ENCODE data around the gene USP32. TPM values are rescaled to one million over a fixed set of nuclear protein-coding genes. Genes with fewer than 3 reads are reported as not detected.

The USP32 gene
- total RNA-seq, 4 donors from 2014 or later = 29.1 to 74.1 (median 42.5) TPM

- no peaks in the 10 kb centered on the region for H3K36me3 ChIP-seq
- H3K9me3 ChIP-seq = no peaks in the 10 kb centered on the region
- no peak overlapping the region for H3K27ac ChIP-seq
- TF ChIP-seq, protein P1, sequence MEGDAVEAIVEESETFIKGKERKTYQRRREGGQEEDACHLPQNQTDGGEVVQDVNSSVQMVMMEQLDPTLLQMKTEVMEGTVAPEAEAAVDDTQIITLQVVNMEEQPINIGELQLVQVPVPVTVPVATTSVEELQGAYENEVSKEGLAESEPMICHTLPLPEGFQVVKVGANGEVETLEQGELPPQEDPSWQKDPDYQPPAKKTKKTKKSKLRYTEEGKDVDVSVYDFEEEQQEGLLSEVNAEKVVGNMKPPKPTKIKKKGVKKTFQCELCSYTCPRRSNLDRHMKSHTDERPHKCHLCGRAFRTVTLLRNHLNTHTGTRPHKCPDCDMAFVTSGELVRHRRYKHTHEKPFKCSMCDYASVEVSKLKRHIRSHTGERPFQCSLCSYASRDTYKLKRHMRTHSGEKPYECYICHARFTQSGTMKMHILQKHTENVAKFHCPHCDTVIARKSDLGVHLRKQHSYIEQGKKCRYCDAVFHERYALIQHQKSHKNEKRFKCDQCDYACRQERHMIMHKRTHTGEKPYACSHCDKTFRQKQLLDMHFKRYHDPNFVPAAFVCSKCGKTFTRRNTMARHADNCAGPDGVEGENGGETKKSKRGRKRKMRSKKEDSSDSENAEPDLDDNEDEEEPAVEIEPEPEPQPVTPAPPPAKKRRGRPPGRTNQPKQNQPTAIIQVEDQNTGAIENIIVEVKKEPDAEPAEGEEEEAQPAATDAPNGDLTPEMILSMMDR (IDR thresholded peaks at IDR 0.05) = no peak
- no peak for TF ChIP-seq POLR2A (IDR thresholded peaks at IDR 0.05)
- no peak overlapping the region for H3K4me3 ChIP-seq
- H3K4me1 ChIP-seq = peaks cover 5 to 28% (median 7%) of the 10 kb centered on the region in 3 donors
- 29% methylated on average over 1 of the region's 2 CpGs; no CpG with 5 or more reads in 1 of the 2 donors for WGBS, 2 donors
- DNase-seq = no peak
- peaks cover 19 to 99% (median 21%) of the 10 kb centered on the region in 4 donors for H3K27me3 ChIP-seq
- intact Hi-C loops (cut with DNase I) = no loop called here
Measured at GRCh38 chr17:60148373-60148772, 243.6 kb downstream of the USP32 start.

DNA sequence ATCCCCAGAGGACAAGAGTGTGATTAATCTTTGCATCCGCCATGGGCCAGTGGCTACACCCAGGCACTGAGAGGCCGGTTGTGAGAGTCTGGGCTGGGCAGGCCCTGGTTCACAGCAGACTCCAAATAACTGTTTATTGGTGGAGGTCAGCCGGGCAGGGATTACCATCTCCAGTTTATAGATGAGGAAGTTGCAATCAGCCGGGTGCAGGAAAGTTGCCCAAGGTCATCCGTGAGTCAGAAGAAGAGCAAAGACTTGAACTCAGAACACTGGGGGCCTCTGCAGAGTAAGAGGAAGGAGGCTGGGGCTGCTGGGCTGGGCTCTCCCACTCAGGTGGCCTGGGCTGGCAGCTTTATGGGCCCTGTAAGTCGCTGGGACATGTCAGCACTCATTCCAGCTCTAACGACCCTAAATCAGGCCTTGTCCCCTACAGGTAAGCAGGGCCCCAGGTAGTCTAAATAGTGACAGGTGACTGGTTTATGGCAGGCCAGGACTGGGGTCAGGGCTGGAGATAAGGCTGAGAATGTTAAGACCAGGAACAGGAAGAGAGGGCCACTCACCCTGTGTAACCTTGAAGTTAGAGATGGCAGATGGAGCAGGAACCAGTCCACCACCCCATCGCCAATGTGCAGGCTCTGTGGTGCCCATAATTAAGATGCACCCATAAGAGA lies 244.2 kb downstream of the USP32 start:
- Histone ChIP-seq H3K36me3 (no peaks in the 10 kb centered on the region), H3K9me3 (no peaks in the 10 kb centered on the region), H3K27ac (no peak overlapping the region), H3K27me3 (peaks cover 19 to 99% (median 21%) of the 10 kb centered on the region in 4 donors), H3K4me3 (no peak overlapping the region), H3K4me1 (peaks cover 5 to 35% (median 14%) of the 10 kb centered on the region in 3 donors)
- 58 to 71% methylated on average over 4 to 6 of the region's 8 CpGs for WGBS, 2 donors
- no peak for DNase-seq
- TF ChIP-seq POLR2A (IDR thresholded peaks at IDR 0.05) = no peak
- TF ChIP-seq, protein P1 (IDR thresholded peaks at IDR 0.05) = no peak
- intact Hi-C loops (cut with DNase I) = no loop called here

- H3K4me3 ChIP-seq = no peak overlapping the region
- no peaks in the 10 kb centered on the region for H3K9me3 ChIP-seq
- H3K4me1 ChIP-seq = peaks cover 12 to 49% (median 26%) of the 10 kb centered on the region in 3 donors
- no peak for TF ChIP-seq POLR2A (IDR thresholded peaks at IDR 0.05)
- TF ChIP-seq, protein P1 (IDR thresholded peaks at IDR 0.05) = no peak
- no peaks in the 10 kb centered on the region for H3K36me3 ChIP-seq
- H3K27me3 ChIP-seq = peaks cover 15 to 98% (median 22%) of the 10 kb centered on the region in 4 donors
- no peak for DNase-seq
- 71 to 73% methylated on average over 2 of the region's 2 CpGs for WGBS, 2 donors
- H3K27ac ChIP-seq = no peak overlapping the region
- intact Hi-C loops (cut with DNase I) = no loop called here
Measured at GRCh38 chr17:60146206-60146605, 245.7 kb downstream of the USP32 start.

DNA sequence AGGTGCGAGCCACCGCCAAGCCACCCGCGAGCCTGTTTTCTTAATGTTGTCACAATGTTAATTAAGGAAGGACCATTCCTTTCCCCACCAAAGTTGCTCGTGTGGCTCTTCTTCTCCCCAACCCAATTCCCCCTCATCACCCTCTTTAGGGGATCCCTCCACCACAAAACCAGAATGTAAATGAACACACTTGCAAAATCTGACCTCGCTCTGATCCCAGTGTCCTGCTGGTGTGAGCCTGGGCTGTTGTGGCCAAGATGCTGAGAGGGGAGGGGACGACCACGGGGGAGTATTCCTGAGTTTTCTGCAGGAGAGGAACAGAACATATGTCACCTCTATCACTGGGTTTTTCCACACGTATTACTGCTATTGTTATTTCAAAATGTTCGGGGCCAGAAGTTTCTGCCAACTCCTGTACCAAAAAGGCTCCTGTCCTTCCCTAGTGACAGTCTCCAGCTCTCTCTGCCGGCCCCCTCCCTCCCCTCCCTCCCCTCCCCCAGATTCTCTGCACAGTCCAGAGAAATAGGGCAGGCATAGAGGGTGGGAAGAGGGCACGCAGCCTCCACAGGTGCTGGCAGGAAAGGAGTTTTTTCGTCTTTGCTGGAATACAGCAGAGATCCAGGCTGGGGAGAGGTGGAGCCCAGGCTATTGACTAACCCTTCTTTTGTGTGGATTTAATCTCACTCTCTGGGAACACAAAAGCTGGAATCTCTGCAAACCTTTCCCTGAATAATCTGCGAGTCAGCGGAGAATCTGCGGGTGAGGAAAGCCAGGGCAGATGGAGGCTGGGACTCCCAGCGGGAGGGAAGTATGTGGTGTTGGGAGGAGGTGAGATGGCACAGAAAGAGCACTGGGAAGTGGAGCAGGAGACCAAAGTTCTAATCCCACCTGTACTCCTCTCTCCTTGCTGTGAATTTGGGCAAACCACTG lies 246.7 kb downstream of the USP32 start:
- intact Hi-C loops (cut with DNase I) = no loop called here
- peaks cover 22 to 98% (median 27%) of the 10 kb centered on the region in 4 donors for H3K27me3 ChIP-seq
- H3K4me3 ChIP-seq = no peak overlapping the region
- H3K9me3 ChIP-seq = no peaks in the 10 kb centered on the region
- H3K36me3 ChIP-seq = no peaks in the 10 kb centered on the region
- WGBS, 2 donors = 24 to 38% methylated on average over 12 to 15 of the region's 17 CpGs
- H3K4me1 ChIP-seq = peaks cover 15 to 47% (median 29%) of the 10 kb centered on the region in 3 donors
- DNase-seq = no peak
- no peak overlapping the region for H3K27ac ChIP-seq
- TF ChIP-seq, protein P1 (IDR thresholded peaks at IDR 0.05) = no peak
- TF ChIP-seq POLR2A (IDR thresholded peaks at IDR 0.05) = no peak
